Right ventricle myocardium superior (tissue), 1 donor: ENCODE data around the gene CDK11A. TPM values are rescaled to one million over a fixed set of nuclear protein-coding genes. Genes with fewer than 3 reads are reported as not detected.
"Not testable (repeated sequence)": the region's sequence is repeated elsewhere in the genome, so short reads cannot be mapped to it uniquely, and the experiment has no call there.

Experiments
- ATAC-seq: fragments of 200-7000 bp; cut with Tn5 transposase; one replicate; pipeline ENCODE4 v1.9.1; 2020; ENCODE audit warnings: mild to moderate bottlenecking; ENCODE audit not compliant: poor library complexity
- DNase-seq: peaks from one replicate; pipeline ENCODE4 v3.0.0-alpha.2; 2020
- intact Hi-C: fragments of 100-400 bp; cut with DNase I; formaldehyde crosslinking; loops from one replicate; pipeline ENCODE4 v1.11.2; 2022
- total RNA-seq: library from RNA; stranded (reverse); fragmentation: NEBNext Ultra II Directional; extraction: Animal tissue kit (Norgen Biotek cat#: 25700); gene quantifications from one replicate; pipeline ENCODE4 v1.2.1, GENCODE V29; 2021
- donor health status: DM: no; HTN: yes; CAD: no; lungs with severe emphysema.

Gene CDK11A
- total RNA-seq, 1 donor from 2014 or later: 17.3 TPM

DNA sequence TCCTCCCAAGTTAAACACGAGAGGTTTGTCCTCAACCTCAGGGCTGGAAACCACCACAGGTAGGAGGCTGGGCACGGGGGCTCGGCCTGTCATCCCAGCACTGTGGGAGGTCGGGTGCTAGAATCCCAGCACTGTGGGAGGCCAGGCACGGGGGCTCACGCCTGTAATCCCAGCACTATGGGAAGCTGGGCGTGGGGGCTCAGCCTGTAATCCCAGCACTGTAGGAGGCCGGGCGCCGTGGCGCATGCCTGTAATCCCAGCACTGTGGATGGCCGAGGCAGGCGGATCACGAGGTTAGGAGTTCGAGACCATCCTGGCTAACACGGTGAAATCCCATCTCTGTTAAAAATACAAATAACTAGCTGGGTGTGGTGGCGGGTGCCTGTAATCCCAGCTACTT lies 6.7 kb upstream of the CDK11A start:
- DNase-seq (no peak), ATAC-seq (no peak)
- intact Hi-C loops: no loop called here

- ATAC-seq, DNase-seq, intact Hi-C loops: not testable (repeated sequence)
Observed at GRCh38 chr1:1730230-1730629, 6.1 kb upstream of the CDK11A start.

- ATAC-seq, DNase-seq, intact Hi-C loops: not testable (repeated sequence)
Observed at GRCh38 chr1:1729116-1729816, 5.1 kb upstream of the CDK11A start.

GRCh38 chr1:1728308-1729005 lies 4.3 kb upstream of the CDK11A start:
- ATAC-seq, DNase-seq, intact Hi-C loops: not testable (repeated sequence)

DNA sequence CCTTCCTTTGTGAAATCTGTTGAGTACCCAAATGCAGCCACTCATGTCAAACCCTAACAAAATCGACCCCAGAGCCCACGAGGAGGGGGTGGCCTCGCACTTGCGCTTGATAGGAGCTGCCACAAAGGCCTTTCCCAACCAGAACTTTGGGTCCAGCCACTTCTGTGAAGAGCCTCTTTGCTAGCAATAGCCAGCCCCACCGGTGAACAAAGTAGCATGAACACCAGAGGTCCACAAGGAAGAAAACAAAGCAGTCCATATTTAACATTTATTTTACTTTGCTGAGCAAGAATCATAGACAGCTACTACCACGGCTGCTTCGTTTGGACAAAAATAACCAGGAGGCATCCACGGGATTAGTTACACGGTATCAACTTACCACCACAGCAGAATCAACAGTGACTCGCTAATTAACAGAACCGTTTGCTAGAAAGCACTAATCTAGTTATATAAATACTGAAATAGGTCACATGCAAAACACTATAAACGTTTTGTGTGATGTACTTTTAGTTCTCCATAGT lies 3.0 kb upstream of the CDK11A start:
- ATAC-seq, DNase-seq, intact Hi-C loops: not testable (repeated sequence)

DNA sequence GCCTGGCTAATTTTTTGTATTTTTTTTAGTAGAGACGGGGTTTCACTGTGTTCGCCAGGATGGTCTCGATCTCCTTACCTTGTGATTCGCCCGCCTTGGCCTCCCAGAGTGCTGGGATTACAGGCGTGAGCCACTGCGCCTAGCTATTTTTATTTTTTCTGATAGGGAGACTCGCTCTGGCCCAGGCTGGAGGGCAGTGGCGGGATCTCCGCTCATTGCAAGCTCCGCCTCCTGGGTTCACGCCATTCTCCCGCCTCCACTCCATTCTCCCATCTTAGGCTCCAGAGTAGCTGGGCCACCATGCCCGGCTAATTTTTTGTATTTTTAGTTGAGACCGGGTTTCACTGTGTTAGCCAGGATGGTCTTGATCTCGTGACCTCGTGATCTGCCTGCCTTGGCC lies 1.9 kb upstream of the CDK11A start:
- ATAC-seq, intact Hi-C loops, DNase-seq: not testable (repeated sequence)

GRCh38 chr1:1721201-1721600 lies 3.0 kb downstream of the CDK11A start:
- intact Hi-C loops: no loop called here
- no peak for DNase-seq
- no peak for ATAC-seq

- intact Hi-C loops, DNase-seq: not testable (repeated sequence)
Observed at GRCh38 chr1:1715109-1715883, 8.9 kb downstream of the CDK11A start.

DNA sequence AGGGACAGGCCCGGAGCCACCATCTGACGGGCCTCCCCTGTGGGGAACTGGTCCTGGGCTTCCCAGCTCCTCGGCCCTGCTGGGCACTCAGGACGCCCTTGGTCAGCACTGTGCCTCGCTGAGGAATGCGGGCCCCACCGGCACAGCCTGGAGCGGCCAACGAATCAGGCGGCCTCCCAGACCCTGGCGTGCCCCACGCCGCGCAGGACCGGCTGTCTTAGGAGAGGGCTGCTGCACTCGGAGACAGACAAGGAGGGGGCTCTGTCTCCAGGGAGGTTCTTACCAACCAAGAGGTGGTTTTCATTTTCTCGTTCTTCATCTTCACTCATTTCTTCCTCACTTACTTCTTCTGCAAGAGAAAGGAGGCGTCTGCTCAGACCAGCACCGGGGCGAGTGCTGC lies 16.3 kb downstream of the CDK11A start:
- intact Hi-C loops, DNase-seq, ATAC-seq: not testable (repeated sequence)

More at GRCh38 chr1:1715109-1715883, 8.9 kb downstream of the CDK11A start:
- not testable (repeated sequence) for ATAC-seq

GRCh38 chr1:1707241-1707640 lies 16.9 kb downstream of the CDK11A start:
- ATAC-seq, DNase-seq: not testable (repeated sequence)

GRCh38 chr1:1705623-1706022 lies 18.5 kb downstream of the CDK11A start:
- DNase-seq, intact Hi-C loops, ATAC-seq: not testable (repeated sequence)

More at GRCh38 chr1:1707241-1707640, 16.9 kb downstream of the CDK11A start:
- intact Hi-C loops: not testable (repeated sequence)

- ATAC-seq, intact Hi-C loops, DNase-seq: not testable (repeated sequence)
Observed at GRCh38 chr1:1704284-1704957, 19.7 kb downstream of the CDK11A start.

DNA sequence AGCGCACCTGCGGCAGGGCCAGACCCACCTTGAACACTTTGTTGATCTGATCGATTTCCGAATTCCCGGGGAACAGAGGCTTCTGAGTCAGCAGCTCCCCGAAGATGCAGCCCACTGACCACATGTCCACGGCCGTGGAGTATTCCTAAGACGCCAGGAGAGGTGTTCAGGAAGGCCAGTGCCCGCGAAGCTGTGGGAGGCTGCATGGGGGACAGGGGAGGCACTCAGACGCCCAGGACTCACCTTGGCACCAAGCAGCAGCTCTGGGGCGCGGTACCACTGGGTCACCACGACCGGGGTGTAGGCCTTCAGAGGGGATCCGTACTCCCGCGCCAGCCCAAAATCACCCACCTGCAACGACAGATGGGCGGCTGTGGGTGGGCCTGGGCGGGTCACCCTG lies 20.4 kb downstream of the CDK11A start:
- intact Hi-C loops: no loop called here
- ATAC-seq: no peak
- no peak for DNase-seq

- DNase-seq, intact Hi-C loops, ATAC-seq: not testable (repeated sequence)
Observed at GRCh38 chr1:1702506-1702905, 21.7 kb downstream of the CDK11A start.

DNA sequence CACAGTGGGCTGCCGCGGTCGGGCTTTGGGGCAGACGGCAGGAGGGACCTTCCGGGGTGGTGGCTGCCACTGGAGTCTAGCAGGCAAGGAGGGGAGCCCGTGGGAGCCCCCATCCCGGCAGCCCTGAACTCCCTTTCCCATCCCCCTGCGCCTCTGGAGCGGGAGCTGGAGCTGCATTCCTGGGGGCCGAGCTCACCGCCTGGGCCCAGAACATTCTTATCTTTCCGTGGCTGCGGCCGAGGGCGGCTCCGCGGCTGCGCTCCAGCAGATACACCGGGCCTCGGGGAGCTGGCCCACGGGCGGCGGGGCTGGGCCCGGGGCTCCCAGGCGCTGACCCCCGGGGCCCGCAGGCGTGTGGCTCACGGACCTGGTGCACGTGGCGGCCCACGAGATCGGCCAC lies 23.6 kb downstream of the CDK11A start:
- DNase-seq, intact Hi-C loops: not testable (repeated sequence)
- ATAC-seq: peak; percentile 80

- intact Hi-C loops, DNase-seq: not testable (repeated sequence)
- peak; percentile 19 for ATAC-seq
Observed at GRCh38 chr1:1700067-1700466, 24.1 kb downstream of the CDK11A start.

- ATAC-seq, DNase-seq, intact Hi-C loops: not testable (repeated sequence)
Observed at GRCh38 chr1:1699061-1699460, 25.1 kb downstream of the CDK11A start.
